Middle frontal gyrus (tissue), 1 donor: ENCODE measurements around the gene FGD4.
"Not testable (repeated sequence)": the region's sequence is repeated elsewhere in the genome, so short reads cannot be mapped to it uniquely, and the experiment has no call there.

Experiments
- DNase-seq: peaks from one replicate; pipeline ENCODE4 v3.0.0-alpha.2; 2015; ENCODE audit warnings: low spot score; ENCODE audit errors: extremely low spot score

Gene FGD4

DNA sequence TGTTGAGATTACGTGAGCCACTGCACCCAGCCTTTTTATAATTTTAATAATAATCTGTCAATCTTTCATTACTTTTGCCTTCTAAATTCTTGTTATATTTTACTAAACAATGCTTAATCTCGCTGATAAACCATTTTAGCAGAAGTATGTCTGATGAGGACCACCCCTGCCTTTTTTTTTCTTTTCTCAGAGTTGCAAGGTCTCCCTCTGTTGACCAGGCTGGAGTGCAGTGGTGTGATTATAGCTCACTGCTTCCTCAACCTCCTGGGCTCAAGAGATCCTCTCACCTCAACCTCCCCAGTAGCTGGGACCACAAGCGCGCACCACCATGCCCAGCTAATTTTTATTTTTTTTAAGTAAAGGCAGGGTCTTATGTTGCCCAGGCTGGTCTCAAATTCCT is 161.2 kb downstream of the FGD4 start:
- no peak for DNase-seq

DNA sequence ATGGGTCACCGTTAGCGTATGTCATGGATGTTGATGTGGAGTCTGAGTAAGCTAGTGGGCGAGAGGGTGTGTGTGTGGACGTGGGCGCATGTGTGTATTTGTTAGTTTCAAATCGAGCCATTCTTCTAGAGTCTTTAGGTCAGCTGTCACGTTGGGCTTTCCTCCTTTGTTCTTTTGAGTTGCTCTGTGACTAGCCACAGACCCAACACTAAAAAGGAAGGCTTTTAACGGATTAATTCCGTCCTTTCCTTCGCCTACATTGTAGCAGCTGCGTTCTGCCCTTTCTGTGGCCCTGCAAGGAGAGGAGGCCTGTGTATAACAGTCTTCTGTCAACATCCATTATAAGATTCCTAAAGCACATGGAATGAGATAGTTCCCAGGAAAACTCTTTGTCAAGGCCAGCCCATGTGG is 162.6 kb downstream of the FGD4 start:
- no peak for DNase-seq

DNA sequence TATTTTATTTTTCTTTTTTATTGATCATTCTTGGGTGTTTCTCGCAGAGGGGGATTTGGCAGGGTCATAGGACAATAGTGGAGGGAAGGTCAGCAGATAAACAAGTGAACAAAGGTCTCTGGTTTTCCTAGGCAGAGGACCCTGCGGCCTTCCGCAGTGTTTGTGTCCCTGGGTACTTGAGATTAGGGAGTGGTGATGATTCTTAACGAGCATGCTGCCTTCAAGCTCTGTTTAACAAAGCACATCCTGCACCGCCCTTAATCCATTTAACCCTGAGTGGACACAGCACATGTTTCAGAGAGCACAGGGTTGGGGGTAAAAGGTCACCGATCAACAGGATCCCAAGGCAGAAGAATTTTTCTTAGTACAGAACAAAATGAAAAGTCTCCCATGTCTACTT is 163.1 kb downstream of the FGD4 start:
- not testable (repeated sequence) for DNase-seq

DNA sequence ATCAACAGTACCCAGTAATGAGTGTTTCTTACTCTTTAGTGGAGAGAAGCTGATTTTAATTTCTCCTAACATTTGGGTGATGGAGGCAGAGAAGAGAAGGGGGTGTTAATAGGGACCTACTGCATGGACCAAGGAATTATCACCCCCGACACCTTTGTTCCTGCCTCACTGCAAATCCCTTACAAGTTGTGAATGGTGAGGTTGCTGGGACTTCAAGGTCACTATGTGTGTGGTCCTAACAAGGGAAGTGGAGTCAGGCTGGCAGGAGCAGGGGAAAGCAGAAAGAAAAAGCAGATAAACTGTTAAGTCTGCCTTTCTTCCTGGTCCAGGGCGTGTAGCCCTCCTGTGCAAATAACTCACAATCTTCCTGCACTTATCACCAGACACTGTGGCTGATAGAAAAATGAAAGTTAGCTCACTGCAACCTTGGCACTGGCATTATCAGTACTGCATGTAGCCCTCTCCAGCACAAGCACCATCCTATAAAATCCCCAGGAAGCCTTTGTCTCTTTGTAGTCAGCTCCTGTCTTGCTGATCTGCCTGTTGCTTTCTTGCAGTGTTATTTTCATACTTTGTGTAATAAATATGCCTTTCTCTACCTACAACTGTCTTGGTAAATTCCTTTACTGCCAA is 167.4 kb downstream of the FGD4 start:
- DNase-seq: no peak

DNA sequence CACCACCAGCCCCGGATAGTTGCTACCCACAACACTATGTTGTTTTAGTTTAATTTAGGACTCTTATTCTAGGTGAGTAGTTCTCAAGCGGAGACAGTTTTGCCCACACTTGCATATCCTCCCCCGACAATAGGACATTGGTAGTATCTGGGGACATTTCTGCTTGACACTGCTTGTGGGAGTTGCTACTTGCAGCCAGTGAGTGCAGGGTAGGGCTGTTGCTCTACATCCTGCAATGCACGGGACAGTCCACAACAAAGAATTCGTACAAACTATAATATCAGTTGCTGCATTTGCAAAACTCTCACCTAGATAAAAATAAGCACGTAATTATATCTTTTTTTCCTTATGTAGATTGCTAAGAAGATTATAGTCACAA is 167.9 kb downstream of the FGD4 start:
- DNase-seq: no peak

DNA sequence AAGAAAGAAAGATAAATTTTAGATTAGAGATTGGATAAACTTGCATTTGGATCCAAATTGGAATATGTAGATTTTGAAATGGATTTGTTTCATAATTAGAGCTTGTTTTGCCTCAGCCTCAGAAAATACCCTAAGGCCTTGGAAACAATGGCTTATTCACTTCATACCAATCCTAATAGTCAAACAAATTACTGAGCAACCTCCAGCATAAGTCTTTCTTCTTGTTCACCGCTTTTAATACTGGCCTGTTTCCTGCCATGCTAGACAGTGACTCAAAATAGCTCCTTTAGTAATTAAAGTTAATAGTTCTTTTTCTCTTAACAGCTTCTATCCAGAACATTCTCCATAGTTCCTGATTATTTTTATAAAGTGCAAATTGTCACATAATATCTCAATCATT is 168.9 kb downstream of the FGD4 start:
- no peak for DNase-seq

DNA sequence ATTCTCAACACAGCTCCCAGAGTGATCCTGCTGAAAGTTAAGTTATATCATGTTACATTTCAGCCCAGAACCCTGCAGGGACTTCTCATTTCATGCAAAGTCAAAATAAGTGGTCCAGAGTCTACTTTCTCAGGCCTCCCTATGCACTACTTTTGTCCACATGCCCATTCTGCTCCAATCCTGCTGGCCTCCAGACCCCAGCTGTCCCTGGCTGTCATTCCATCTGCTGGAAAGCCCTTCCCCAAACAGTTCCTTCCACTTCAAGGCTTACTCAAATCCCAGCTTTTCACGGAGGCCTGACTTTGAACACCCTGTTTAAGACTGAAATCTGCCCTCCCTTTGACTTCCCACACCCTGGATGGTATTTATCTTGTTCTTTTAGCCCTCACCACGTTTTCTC is 169.9 kb downstream of the FGD4 start:
- DNase-seq: no peak

DNA sequence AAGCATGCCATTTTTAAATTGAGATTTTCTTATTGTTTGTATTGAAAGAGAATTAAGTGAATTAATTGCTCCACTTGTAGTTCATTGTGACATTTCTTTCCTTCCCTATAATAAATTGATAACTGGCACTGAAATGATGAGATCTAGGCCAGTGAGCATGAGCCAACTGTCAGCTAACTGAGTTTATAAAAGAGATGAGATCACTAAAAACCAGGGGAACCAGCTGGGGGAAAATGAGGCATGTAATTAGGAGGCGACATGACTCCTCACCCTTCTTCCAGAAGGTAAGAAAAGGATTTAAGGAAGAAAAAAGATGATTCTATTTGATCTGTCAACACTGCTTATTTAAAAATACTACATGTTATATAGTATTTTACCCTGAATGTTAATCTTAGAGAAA is 175.2 kb downstream of the FGD4 start:
- DNase-seq: no peak

DNA sequence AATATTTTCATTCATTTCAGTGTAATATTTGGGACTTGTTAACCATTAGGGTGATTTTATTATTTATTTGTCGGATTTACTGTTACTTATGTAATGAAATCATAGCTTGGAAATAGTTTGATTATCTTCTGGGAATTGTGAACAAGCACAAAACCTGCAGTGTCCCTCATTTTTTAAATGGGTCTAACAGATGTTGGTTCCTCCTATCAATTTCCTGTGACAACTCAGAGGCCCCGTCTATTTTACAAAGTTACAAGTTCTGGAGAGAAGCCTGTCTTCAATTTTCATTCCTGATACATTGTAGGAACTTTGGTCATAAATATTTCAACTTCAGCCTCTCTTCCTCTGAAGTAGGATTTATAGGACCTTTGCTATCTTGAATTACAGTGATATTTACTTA is 178.0 kb downstream of the FGD4 start:
- no peak for DNase-seq

DNA sequence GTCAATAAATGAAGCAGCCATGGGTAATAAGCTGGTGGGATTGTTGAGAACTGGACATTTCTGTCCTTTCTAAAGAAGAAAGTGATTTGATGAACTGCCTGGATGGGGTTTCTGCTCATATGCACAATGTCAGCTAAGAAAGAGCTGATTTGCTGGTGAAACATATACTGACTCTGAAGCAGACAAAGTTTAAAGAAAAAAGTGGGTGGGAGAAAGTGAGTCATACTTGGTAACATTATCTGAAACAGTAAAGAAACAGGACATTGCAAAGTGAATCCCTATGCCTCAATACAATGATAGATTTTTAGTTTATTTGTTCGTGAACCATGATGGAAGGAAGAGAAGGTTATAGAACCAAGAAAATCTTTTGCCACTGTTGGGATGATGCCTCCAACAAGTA is 184.2 kb downstream of the FGD4 start:
- no peak for DNase-seq

DNA sequence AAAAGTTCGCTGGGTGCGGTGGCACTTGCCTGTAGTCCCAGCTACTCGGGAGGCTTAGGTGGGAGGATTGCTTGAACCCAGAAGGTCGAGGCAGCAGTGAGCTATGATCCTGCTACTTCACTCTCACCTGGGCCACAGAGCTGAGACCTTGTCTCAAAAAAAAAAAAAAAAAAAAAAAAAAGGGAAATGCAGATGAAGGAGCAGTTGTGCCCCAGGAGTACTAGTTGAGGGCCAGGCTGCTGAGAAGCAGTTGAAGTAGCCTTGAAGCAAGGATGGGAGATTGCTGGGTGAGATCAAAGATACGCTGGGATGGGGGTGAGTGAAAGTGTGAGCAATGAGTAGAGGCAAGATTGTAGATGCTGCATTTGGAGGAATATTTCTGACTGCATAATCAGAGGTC is 186.3 kb downstream of the FGD4 start:
- no peak for DNase-seq

DNA sequence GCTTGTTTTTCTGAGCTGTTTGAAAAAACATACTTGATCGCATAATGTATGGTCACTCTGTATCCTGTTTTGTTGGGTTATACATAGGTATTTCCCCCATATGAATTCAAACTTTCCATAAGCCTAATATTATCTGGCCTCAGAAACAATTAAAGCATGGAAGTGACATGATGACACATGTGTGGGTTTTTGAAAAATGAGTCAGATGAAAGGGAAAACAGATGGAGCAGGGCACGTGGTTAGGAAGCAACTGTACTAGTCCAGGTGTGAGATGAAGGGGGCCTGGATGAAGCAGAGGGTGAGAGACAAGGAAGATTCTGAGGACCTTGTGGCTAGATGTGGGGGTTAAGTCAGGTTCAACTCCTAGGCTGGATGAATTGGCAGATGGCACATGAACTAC is 187.0 kb downstream of the FGD4 start:
- DNase-seq: no peak

DNA sequence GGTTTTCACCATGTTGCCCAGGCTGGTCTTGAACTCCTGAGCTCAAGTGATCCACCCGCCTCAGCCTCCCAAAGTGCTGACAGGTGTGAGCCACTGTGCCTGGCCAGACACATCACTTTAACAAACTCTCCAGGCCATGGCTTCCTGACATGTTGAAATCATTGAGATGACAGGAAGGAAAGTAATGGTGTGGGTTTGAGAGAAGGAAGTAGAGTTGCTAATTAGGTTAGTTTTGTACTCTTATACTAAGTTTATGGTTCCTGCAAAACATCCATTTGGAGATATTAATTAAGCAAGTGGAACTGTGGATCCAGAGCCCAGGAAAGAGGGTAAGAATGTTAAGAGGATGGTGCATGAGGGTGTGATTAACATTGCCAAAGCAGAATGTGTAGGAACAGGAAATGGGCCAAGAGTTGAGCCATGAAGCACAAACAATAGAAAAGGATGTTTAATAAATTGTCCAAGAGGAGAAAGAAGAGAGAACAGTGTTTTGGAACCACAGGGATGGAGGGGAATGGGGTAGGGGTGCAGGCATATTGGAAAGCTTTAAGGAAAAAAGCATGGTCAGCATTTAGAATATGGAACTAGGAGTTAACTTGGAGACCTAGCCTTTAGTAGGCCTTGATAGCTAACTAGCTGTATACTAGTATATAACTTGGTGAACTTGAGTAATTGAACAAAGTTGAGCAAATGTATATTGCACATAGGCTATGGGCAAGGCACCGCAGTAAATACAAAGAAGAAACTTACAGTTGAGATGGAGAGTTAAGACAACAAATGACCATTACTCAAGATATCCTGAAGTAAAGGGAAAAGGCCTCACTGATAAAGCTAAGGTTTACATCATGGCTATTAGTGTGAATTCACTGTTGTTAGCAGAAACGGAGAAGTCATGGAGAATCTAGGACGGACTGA is 188.5 kb downstream of the FGD4 start:
- DNase-seq: no peak

DNA sequence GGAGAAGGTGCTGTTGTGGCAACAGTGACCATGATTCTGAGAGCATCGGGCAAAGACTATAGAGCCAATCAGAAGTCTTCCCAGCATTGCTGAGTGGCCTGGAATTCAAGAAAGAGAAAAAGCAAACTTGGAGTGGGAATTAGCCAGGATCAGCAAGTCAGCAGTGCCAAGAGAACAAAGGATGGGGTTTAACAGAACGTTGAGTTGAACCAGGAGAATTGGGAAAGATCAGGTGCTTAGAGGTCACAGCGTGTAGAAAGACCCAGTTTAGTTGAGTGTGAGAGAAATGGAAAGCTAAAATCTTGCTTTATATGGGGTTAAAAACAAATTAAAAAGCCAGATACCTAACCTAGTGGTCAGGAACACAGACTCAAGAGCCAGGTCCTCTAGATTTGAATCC is 189.2 kb downstream of the FGD4 start:
- no peak for DNase-seq

DNA sequence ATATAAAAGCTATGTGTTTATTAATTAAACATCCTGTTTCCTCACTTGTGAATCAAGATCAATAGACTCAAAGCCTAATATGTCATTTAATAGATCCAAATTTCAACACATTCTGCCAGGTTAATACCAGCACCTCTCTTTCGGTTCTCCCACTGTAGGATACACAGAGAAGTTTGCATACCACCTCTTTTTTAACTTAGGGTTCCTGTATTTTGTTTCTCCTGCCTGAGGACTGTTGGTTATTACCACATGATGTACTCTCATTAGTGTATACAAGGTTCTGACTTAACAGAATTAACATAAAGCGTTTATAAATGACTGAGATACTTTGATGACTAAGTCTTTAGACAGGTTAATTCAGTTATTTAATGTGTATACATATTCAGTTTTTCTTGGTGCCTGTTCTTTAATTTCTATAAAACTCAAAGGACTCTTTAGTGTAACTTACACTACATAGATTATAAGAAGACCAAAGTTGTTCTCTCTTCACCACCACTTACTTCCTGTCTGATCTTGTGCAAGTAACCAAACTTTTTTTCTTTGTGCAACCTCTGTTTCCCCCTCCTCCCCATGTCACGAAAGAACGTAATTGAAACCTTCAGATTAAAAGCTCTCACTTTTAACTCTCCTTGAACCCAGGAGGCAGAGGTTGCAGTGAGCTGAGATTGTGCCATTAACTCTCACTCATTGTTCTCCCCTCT is 190.0 kb downstream of the FGD4 start:
- DNase-seq: no peak

DNA sequence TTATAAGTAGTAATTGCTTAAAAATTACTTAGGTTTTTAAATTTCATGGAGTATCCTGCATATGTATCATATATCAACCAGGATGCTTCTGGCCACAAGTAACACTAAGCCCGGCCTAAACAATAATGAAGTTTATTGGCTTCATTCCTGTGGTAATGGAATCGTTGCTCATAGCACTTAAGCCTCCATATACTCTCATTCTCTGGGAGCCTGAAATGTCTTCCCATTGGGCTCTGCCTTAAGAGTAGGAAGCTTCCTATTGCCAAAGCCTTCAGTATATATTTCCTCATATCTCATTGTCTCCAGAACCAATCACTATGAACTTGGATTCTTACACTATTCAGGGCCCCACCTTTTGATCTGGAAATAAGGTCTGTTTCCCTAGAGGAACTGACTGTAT is 195.9 kb downstream of the FGD4 start:
- DNase-seq: no peak

DNA sequence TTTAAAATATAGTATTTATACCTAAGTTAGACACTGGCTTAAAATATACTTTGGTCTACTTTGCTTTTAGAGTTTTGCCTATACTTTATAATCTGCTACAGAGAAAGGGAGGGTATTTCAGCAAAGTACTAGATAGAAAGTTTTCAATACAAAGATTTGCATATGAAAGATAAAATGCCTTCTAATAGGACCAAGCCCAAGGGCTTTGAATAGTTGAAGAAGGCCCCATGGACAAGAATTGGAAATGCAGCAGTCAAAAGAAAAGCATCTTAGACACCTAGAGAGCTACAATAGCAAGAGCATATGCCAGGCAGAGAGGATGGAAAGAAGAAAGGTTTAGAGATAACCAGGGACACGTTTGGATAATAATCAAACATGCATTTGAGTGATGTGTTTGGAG is 196.7 kb downstream of the FGD4 start:
- DNase-seq: no peak

DNA sequence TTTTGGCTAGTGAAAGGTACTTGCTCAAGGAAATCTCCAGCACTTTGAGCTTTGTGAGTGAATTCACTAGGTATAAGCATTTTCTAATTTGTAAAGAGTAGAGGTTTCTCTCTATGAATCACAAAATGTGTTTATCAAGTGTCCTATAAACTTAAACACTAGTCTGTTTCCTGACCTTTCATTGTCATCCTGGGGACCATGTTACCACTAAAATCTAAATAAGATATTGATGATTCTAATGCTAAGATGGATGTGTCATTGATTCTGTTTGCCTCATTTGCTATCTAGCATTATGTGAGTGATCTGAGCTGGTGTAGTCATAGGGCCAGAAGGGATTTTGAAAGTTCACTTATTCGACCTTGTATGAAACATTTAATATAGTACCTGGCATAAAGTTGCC is 199.3 kb downstream of the FGD4 start:
- DNase-seq: no peak

DNA sequence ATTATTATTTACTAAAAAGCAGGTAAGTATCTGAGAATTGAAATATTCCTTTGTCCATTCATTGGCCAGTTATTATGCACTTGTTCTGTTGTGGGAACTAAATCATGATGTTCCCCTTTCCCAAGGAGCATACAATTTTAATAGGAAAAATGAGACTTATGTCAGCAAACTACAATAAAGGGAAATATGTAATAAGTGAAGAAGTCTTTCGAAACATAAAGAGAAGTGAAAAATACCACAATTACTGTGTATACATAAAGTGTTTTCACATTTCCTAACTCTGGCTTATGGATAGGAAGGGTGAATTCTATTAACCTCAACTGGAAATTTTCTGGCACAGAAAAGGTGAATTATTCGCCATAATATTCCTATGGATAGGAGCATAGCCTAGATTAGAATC is 201.3 kb downstream of the FGD4 start:
- DNase-seq: no peak

DNA sequence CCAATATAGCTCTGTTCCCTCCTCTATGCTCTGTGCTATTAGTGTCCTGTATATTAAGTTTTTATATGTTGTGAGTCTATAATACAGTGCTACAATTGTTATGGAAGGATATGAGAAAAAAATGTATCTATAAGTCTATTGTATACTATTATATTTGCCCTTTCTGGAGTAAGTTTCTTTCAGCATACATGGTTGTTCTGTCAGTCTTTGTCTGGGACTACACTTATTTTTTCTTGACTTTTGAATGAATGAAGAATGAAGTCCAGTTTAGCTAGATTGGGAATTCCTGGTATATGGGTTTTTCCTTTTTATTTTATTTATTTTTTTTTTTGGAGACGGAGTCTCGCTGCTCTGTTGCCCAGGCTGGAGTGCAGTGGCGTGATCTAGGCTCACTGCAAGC is 203.7 kb downstream of the FGD4 start:
- DNase-seq: no peak

DNA sequence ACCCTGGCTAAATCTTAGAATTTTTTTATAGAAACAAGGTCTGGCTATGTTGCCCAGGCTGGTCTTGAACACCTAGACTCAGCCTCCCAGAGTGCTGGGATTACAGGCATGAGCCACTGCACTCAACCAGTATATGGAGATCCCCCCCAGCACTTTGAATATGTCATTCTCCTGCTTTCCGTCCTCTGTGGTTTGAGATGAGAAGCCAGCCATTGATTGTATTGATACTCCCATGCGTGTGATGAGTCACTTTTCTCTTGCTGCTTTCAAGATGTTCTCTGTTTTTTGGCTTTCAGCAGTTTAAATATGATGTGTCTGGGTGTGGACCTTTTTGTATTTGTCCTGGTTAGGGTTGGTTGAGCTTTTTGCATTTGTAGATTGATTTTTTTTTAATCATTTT is 204.5 kb downstream of the FGD4 start:
- DNase-seq: no peak

DNA sequence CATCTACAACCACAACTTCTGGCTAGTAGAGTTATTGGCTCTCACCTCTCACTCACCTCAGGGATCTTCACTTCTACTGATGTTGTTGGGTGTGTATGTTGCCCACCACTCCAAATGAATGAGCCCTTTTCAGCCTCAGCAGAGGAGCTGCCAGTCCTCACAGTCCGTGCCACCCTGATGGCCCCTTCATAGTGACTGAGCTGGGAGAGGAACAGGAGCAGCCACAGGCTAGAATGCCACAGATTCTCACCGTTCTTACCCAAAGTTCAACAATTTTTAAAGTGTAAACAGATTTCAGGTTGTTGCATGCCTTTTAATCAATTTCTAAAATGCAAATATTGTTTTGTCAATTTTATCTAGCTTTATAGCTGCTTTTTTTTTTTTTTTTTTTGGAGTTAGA is 205.2 kb downstream of the FGD4 start:
- DNase-seq: no peak
